Measurements from ENCODE around the gene UBXN4.

- no peak for TF ChIP-seq EZH2phosphoT487 (IDR thresholded peaks at IDR 0.05; ENCODE audit: insufficient read depth, low read depth)
- no peak for TF ChIP-seq EZH2 (IDR thresholded peaks at IDR 0.05; ENCODE audit: insufficient read depth, poor library complexity, severe bottlenecking)
These were observed 32.3 kb downstream of the UBXN4 start for GRCh38 chr2:135773917-135774316.

Data from GM23248 (cell line).